OCI-LY7 (cell line): ENCODE data around the gene ARVCF.

Experiments used
- EZH2phosphoT487 ChIP-seq: fragments of 200-600 bp; sonication (generic); IDR thresholded peaks from 2 replicates; pipeline ENCODE4 v1.6.1; 2018; ENCODE audit warnings: low read depth, borderline replicate concordance, mild to moderate bottlenecking, mixed run types, antibody characterized with exemption, low read length, moderate library complexity, mixed read lengths
- TF ChIP-seq, protein P1 (sequence below): fragments of 200-600 bp; sonication (generic); conservative IDR thresholded peaks from 2 replicates; pipeline ENCODE4 v1.5.1; 2014; ENCODE audit warnings: mild to moderate bottlenecking, antibody characterized with exemption, low read length, moderate library complexity, mixed read lengths

DNA sequence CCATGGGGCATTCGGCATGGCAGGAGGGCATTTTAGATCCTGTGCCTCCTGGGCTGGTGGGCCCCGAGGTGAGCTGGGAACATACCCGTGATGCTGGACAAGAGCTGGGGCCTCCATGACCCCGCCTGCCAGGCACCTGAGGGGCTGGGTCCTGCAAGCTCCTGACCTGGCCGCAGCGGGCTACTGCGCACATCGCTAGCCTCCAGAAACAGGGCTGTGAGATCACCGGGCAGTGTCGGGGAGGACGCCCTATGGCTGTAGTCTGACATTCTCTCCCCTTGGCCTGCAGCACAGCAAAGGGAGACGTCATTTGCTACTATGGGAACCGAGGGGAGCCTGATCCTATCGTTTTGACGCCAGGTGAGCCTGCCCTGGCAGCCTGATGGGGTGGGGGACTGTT is 39.0 kb upstream of the ARVCF start:
- TF ChIP-seq, protein P1, sequence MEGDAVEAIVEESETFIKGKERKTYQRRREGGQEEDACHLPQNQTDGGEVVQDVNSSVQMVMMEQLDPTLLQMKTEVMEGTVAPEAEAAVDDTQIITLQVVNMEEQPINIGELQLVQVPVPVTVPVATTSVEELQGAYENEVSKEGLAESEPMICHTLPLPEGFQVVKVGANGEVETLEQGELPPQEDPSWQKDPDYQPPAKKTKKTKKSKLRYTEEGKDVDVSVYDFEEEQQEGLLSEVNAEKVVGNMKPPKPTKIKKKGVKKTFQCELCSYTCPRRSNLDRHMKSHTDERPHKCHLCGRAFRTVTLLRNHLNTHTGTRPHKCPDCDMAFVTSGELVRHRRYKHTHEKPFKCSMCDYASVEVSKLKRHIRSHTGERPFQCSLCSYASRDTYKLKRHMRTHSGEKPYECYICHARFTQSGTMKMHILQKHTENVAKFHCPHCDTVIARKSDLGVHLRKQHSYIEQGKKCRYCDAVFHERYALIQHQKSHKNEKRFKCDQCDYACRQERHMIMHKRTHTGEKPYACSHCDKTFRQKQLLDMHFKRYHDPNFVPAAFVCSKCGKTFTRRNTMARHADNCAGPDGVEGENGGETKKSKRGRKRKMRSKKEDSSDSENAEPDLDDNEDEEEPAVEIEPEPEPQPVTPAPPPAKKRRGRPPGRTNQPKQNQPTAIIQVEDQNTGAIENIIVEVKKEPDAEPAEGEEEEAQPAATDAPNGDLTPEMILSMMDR, result no peak
- no peak for TF ChIP-seq EZH2phosphoT487
